Measurements from ENCODE around the gene ZNF474. TPM values are rescaled to one million over a fixed set of nuclear protein-coding genes. Genes with fewer than 3 reads are reported as not detected.

The ZNF474 gene
- total RNA-seq, 1 experiment from 2014 or later: not detected

DNA sequence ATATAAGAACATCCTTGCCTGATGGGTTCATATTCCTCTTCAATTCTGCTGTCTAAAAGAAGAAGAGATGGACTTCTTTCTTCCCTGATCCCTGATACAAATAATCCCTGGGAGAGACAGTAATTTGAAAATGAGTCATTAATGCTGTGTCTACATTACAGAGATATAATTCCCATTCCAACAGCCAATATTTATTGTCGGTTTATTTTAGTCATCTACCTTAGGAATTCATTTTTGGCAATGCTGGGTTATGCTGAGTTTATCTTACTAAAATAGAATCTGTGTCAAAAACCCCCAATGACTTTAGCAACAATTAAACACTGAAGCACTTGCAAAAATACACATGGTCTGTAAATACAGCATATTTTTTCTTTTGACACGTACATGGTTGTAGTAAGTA lies 23.9 kb downstream of the ZNF474 start:
- Histone ChIP-seq H3K4me3 (ENCODE audit: low read depth, low read length, poor library complexity, severe bottlenecking) (no peak overlapping the region), H3K27me3 (replicated peaks; ENCODE audit: insufficient read depth, low read depth, low read length, poor library complexity) (no peaks in the 10 kb centered on the region), H3K27ac (ENCODE audit: low read depth, low read length, poor library complexity, severe bottlenecking) (no peak overlapping the region), H3K9me3 (ENCODE audit: low read depth, low read length, poor library complexity, severe bottlenecking) (no peaks in the 10 kb centered on the region), H3K36me3 (ENCODE audit: insufficient read depth, low read length, poor library complexity, severe bottlenecking) (no peaks in the 10 kb centered on the region), H3K4me1 (ENCODE audit: insufficient read depth, low read length, poor library complexity, severe bottlenecking) (no peaks in the 10 kb centered on the region)
- no peak for DNase-seq (ENCODE audit: low spot score)
- ChIA-PET CTCF (no interaction called here), POLR2A (ENCODE audit: low non-redundant PET) (interaction anchor here (0.7 kb wide), 1 partner anchor 182 kb away, joined by 4 read pairs; no protein-coding TSS in a partner anchor)
- TF ChIP-seq EZH2 (IDR thresholded peaks at IDR 0.05; ENCODE audit: borderline replicate concordance, low read depth, low read length, poor library complexity, severe bottlenecking): no peak
- TF ChIP-seq, protein P1, sequence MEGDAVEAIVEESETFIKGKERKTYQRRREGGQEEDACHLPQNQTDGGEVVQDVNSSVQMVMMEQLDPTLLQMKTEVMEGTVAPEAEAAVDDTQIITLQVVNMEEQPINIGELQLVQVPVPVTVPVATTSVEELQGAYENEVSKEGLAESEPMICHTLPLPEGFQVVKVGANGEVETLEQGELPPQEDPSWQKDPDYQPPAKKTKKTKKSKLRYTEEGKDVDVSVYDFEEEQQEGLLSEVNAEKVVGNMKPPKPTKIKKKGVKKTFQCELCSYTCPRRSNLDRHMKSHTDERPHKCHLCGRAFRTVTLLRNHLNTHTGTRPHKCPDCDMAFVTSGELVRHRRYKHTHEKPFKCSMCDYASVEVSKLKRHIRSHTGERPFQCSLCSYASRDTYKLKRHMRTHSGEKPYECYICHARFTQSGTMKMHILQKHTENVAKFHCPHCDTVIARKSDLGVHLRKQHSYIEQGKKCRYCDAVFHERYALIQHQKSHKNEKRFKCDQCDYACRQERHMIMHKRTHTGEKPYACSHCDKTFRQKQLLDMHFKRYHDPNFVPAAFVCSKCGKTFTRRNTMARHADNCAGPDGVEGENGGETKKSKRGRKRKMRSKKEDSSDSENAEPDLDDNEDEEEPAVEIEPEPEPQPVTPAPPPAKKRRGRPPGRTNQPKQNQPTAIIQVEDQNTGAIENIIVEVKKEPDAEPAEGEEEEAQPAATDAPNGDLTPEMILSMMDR (conservative IDR thresholded peaks at IDR 0.05; ENCODE audit: low read depth, low read length): no peak
- intact Hi-C loops (cut with micrococcal nuclease; ENCODE audit: unreplicated experiment): loop anchor here (5.0 kb wide), 1 partner anchor 186 kb away; no protein-coding TSS in a partner anchor
- no TSS peak for BruUV-seq (replicated peaks)

DNA sequence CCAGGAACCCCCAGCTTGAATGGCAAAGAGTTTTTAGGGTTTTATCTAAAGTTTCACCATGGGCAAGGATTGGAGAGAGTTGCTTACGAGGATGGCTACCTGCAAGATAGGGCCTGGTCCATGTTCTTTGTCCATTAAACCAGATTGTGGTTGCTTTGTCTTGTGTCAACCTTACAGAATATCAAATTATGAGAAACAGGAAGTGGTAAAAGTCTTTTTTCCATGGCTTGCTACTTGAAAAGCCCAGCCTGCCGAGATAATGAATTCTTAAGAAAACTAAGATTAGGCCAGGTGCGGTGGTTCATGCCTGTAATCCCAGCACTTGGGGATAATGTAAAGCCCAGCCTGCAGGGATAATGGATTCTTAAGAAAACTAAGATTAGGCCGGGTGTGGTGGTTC lies 24.4 kb downstream of the ZNF474 start:
- H3K27ac ChIP-seq (ENCODE audit: low read depth, low read length, poor library complexity, severe bottlenecking): no peak overlapping the region
- BruUV-seq (replicated peaks): no TSS peak
- ChIA-PET POLR2A (ENCODE audit: low non-redundant PET) (interaction anchor here (0.7 kb wide), 1 partner anchor 182 kb away, joined by 4 read pairs; no protein-coding TSS in a partner anchor), CTCF (interaction anchor here (0.6 kb wide), 1 partner anchor 38 kb away, joined by 6 read pairs; no protein-coding TSS in a partner anchor)
- intact Hi-C loops (cut with micrococcal nuclease; ENCODE audit: unreplicated experiment): loop anchor here (5.0 kb wide), 1 partner anchor 186 kb away; no protein-coding TSS in a partner anchor
- H3K36me3 ChIP-seq (ENCODE audit: insufficient read depth, low read length, poor library complexity, severe bottlenecking): no peaks in the 10 kb centered on the region
- H3K27me3 ChIP-seq (replicated peaks; ENCODE audit: insufficient read depth, low read depth, low read length, poor library complexity): no peaks in the 10 kb centered on the region
- no peaks in the 10 kb centered on the region for H3K9me3 ChIP-seq (ENCODE audit: low read depth, low read length, poor library complexity, severe bottlenecking)
- H3K4me3 ChIP-seq (ENCODE audit: low read depth, low read length, poor library complexity, severe bottlenecking): no peak overlapping the region
- DNase-seq (ENCODE audit: low spot score): no peak
- no peak for TF ChIP-seq EZH2 (IDR thresholded peaks at IDR 0.05; ENCODE audit: borderline replicate concordance, low read depth, low read length, poor library complexity, severe bottlenecking)
- TF ChIP-seq, protein P1 (conservative IDR thresholded peaks at IDR 0.05; ENCODE audit: low read depth, low read length): no peak
- H3K4me1 ChIP-seq (ENCODE audit: insufficient read depth, low read length, poor library complexity, severe bottlenecking): no peaks in the 10 kb centered on the region

DNA sequence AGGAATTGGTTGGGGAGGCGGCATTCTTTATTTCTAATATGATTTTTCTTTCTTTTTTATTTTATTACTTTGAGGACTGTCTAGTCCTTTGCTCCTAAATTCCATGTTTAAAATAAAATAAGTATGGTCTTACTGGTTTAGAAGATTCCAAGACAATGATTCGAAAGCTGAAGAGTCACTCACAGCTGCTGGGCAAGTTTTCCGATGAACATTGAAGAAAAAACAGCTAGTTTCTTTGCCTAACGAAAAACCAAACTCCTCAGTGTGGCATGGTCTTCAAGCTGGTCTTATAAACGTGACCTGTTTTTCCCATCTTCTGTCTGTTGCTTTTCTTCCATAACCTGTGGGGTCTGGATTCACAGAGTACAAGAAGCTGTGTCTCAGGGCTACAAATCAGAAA lies 25.1 kb downstream of the ZNF474 start:
- ChIA-PET CTCF (interaction anchor here (0.6 to 0.8 kb wide), 2 partner anchors 9 to 1217 kb away, joined by 4 to 5 read pairs; no protein-coding TSS in a partner anchor), POLR2A (ENCODE audit: low non-redundant PET) (no interaction called here)
- intact Hi-C loops (cut with micrococcal nuclease; ENCODE audit: unreplicated experiment): loop anchor here (5.0 kb wide), 1 partner anchor 187 kb away; no protein-coding TSS in a partner anchor
- BruUV-seq (replicated peaks): no TSS peak
- Histone ChIP-seq H3K4me3 (ENCODE audit: low read depth, low read length, poor library complexity, severe bottlenecking) (no peak overlapping the region), H3K4me1 (ENCODE audit: insufficient read depth, low read length, poor library complexity, severe bottlenecking) (no peaks in the 10 kb centered on the region), H3K27me3 (replicated peaks; ENCODE audit: insufficient read depth, low read depth, low read length, poor library complexity) (no peaks in the 10 kb centered on the region), H3K9me3 (ENCODE audit: low read depth, low read length, poor library complexity, severe bottlenecking) (no peaks in the 10 kb centered on the region), H3K36me3 (ENCODE audit: insufficient read depth, low read length, poor library complexity, severe bottlenecking) (no peaks in the 10 kb centered on the region), H3K27ac (ENCODE audit: low read depth, low read length, poor library complexity, severe bottlenecking) (no peak overlapping the region)
- DNase-seq (ENCODE audit: low spot score): no peak
- no peak for TF ChIP-seq EZH2 (IDR thresholded peaks at IDR 0.05; ENCODE audit: borderline replicate concordance, low read depth, low read length, poor library complexity, severe bottlenecking)
- TF ChIP-seq, protein P1 (conservative IDR thresholded peaks at IDR 0.05; ENCODE audit: low read depth, low read length): no peak

All from A673 (cell line).